Mucosa of rectum (tissue), 2 donors: ENCODE data around the gene ZNF296.
A peak's percentile ranks its signal among the peaks of the same experiment; 100 is the strongest.
"Not testable (repeated sequence)": the region's sequence is repeated elsewhere in the genome, so short reads cannot be mapped to it uniquely, and the experiment has no call there.

Experiments used
- H3K27ac ChIP-seq, 2 donors: one replicate each; pipeline ENCODE4 v1.7.0; 2013; ENCODE audit warnings: inconsistent platforms in 2 of 2, low read depth in 2 of 2, low read length in 2 of 2
- H3K27me3 ChIP-seq, 2 donors: one replicate each; pipeline ENCODE4 v1.7.0; 2013; ENCODE audit warnings: low read length in 2 of 2; ENCODE audit not compliant: control insufficient read depth in 2 of 2, insufficient read depth in 2 of 2
- H3K36me3 ChIP-seq, 2 donors: one replicate each; pipeline ENCODE4 v1.7.0; 2013; ENCODE audit warnings: low read length in 2 of 2; ENCODE audit not compliant: control insufficient read depth in 2 of 2, insufficient read depth in 2 of 2
- H3K4me1 ChIP-seq, 2 donors: one replicate each; pipeline ENCODE4 v1.7.0; 2013; ENCODE audit warnings: low read length in 2 of 2, mild to moderate bottlenecking in 1 of 2; ENCODE audit not compliant: control insufficient read depth in 2 of 2, insufficient read depth in 2 of 2
- H3K4me3 ChIP-seq, 2 donors: one replicate each; pipeline ENCODE4 v1.7.0; 2013; ENCODE audit warnings: low read length in 2 of 2
- H3K9ac ChIP-seq, 2 donors: one replicate each; pipeline ENCODE4 v1.7.0; 2013; ENCODE audit warnings: low read length in 2 of 2, low read depth in 1 of 2, mild to moderate bottlenecking in 1 of 2
- H3K9me3 ChIP-seq, 2 donors: one replicate each; pipeline ENCODE4 v1.7.0; 2013; ENCODE audit warnings: low read length in 2 of 2; ENCODE audit not compliant: control insufficient read depth in 2 of 2
- donor health status: healthy.
- donor health status: Normal muscosa, but diverticular disease.

The ZNF296 gene

GRCh38 chr19:45117167-45117594 is 40.9 kb upstream of the ZNF296 start:
- no peaks in the 10 kb centered on the region for H3K27me3 ChIP-seq
- no peak overlapping the region for H3K4me3 ChIP-seq
- H3K9ac ChIP-seq: no peak overlapping the region
- H3K27ac ChIP-seq: peak overlapping the region; percentile 26 to 54
- H3K4me1 ChIP-seq: peaks cover 58 to 65% of the 10 kb centered on the region in 2 donors
- H3K36me3 ChIP-seq: no peaks in the 10 kb centered on the region
- H3K9me3 ChIP-seq: no peaks in the 10 kb centered on the region

DNA sequence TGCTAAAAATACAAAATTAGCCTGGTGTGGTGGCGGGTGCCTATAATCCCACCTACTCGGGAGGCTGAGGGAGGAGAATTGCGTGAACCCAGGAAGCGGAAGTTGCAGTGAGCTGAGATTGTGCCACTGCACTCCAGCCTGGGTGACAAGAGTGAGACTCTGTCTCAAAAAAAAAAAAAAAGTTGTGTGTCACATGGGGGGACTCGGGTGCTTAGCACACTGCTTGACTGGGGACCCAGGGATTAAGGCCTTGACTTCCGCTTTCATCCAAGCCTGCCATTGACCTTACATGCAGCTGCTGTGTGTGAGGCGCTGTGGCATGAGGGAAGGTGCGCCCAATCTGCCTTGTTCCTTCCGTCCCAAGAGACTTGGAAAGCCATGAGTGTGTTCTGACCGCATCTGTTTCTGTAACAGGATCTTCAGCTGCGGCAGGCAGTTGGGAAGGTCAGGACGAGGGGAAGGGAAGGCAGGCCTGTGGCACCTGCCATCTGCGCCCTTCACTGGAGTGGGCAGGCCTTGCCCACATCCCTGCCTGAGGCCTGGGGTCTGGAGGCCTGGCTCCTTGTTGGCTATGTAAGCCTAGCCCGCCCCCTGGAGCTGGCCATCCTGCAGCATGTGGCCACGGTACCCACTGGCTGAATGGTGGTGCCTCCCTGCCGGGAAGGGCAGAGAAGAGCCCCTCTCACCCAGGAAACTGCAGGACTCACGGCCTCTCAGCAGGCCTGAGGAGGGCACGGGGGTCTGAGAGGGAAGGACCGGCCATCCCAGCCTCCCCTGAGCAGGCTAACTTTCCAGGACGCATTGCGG is 39.7 kb upstream of the ZNF296 start:
- Histone ChIP-seq H3K27ac (no peak overlapping the region), H3K9me3 (no peaks in the 10 kb centered on the region), H3K36me3 (no peaks in the 10 kb centered on the region), H3K4me1 (peaks cover 56 to 63% of the 10 kb centered on the region in 2 donors), H3K27me3 (no peaks in the 10 kb centered on the region), H3K4me3 (no peak overlapping the region), H3K9ac (no peak overlapping the region)

- H3K9me3 ChIP-seq: no peaks in the 10 kb centered on the region
- no peak overlapping the region for H3K4me3 ChIP-seq
- H3K27me3 ChIP-seq: no peaks in the 10 kb centered on the region
- H3K4me1 ChIP-seq: peaks cover 49 to 56% of the 10 kb centered on the region in 2 donors
- no peaks in the 10 kb centered on the region for H3K36me3 ChIP-seq
- H3K27ac ChIP-seq: peak overlapping the region; percentile 29 to 59
- H3K9ac ChIP-seq: peak overlapping the region; percentile 21 to 58
Observed at GRCh38 chr19:45114116-45114515, 37.8 kb upstream of the ZNF296 start.

- H3K27ac ChIP-seq: peak overlapping the region; percentile 65 to 83
- H3K27me3 ChIP-seq: no peaks in the 10 kb centered on the region
- peak overlapping the region; percentile 38 to 64 for H3K4me3 ChIP-seq
- peaks cover 47 to 53% of the 10 kb centered on the region in 2 donors for H3K4me1 ChIP-seq
- H3K36me3 ChIP-seq: no peaks in the 10 kb centered on the region
- peak overlapping the region; percentile 57 to 72 for H3K9ac ChIP-seq
- no peaks in the 10 kb centered on the region for H3K9me3 ChIP-seq
Observed at GRCh38 chr19:45113628-45114027, 37.4 kb upstream of the ZNF296 start.

- peaks cover 34 to 39% of the 10 kb centered on the region in 2 donors for H3K4me1 ChIP-seq
Observed at GRCh38 chr19:45112111-45112827, 36.0 kb upstream of the ZNF296 start.

DNA sequence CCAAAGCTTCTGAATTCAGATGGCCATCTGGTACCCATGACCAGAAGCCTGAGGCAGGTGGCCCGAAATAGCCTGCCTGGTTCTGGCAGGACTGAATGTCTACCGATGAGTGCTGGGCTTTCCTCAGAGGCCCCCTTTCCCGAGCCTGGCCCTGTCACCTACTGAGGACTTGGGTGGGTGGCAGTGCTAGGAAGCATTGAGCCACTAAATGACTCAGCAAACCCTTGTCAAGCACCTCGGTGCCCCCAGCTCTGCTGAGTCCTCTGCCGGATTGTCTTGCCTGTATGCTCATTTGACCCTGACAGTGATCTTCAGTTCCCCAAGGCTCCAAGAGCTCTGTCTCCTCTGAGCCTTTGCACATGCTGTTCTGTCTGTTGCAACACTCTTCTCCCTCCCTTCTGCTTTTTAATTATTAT is 34.6 kb upstream of the ZNF296 start:
- H3K27ac ChIP-seq: no peak overlapping the region
- H3K4me1 ChIP-seq: peaks cover 32% of the 10 kb centered on the region in 2 donors
- no peaks in the 10 kb centered on the region for H3K36me3 ChIP-seq
- no peaks in the 10 kb centered on the region for H3K9me3 ChIP-seq
- H3K4me3 ChIP-seq: no peak overlapping the region
- H3K9ac ChIP-seq: no peak overlapping the region
- H3K27me3 ChIP-seq: no peaks in the 10 kb centered on the region

More at GRCh38 chr19:45112111-45112827, 36.0 kb upstream of the ZNF296 start:
- H3K9ac ChIP-seq: no peak overlapping the region
- H3K27ac ChIP-seq: peak overlapping the region; percentile 65 to 83
- no peak overlapping the region for H3K4me3 ChIP-seq
- H3K36me3 ChIP-seq: no peaks in the 10 kb centered on the region
- no peaks in the 10 kb centered on the region for H3K9me3 ChIP-seq
- no peaks in the 10 kb centered on the region for H3K27me3 ChIP-seq

DNA sequence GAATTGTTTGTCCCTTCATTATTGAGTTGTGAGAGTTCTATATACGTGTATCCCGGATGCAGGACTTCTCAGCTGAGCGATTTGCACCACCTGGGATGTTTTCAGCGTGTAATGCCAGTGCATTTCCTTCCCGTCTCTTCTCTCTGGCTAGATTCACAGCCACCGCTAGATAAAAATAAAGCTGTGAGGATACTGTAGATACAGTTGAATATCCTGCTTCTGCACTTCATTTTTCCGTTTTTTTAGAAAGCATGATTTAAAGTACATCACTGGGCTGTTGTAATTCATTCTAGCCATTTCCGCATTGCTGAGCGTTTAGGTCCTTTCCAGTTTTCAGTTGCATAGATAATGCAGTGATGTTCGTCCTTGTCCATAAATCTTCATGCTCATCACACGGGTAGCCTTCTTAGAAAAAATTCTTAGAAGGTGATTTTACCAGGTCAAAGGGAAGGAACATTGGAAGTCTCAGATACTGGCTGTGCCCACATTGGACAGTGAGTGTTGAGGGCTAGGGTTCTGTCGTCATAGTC is 31.4 kb upstream of the ZNF296 start:
- no peaks in the 10 kb centered on the region for H3K9me3 ChIP-seq
- no peak overlapping the region for H3K27ac ChIP-seq
- peaks cover 32 to 35% of the 10 kb centered on the region in 2 donors for H3K4me1 ChIP-seq
- H3K9ac ChIP-seq: no peak overlapping the region
- no peaks in the 10 kb centered on the region for H3K27me3 ChIP-seq
- no peak overlapping the region for H3K4me3 ChIP-seq
- H3K36me3 ChIP-seq: no peaks in the 10 kb centered on the region

- H3K4me1 ChIP-seq: peaks cover 27 to 31% of the 10 kb centered on the region in 2 donors
- not testable (repeated sequence) for H3K27ac ChIP-seq, H3K9me3 ChIP-seq, H3K36me3 ChIP-seq, H3K9ac ChIP-seq, H3K4me3 ChIP-seq, H3K27me3 ChIP-seq
Observed at GRCh38 chr19:45106363-45106762, 30.1 kb upstream of the ZNF296 start.

- H3K27me3 ChIP-seq: no peaks in the 10 kb centered on the region
- no peak overlapping the region for H3K4me3 ChIP-seq
- H3K27ac ChIP-seq: peak overlapping the region in 1 of 2 donors; percentile 35
- H3K9me3 ChIP-seq: no peaks in the 10 kb centered on the region
- no peaks in the 10 kb centered on the region for H3K36me3 ChIP-seq
- peaks cover 36 to 40% of the 10 kb centered on the region in 2 donors for H3K4me1 ChIP-seq
- peak overlapping the region in 1 of 2 donors; percentile 12 for H3K9ac ChIP-seq
Observed at GRCh38 chr19:45104658-45105349, 28.5 kb upstream of the ZNF296 start.
